Gastroesophageal sphincter (tissue), 4 donors: ENCODE data around the gene SLC10A3. TPM values are rescaled to one million over a fixed set of nuclear protein-coding genes. Genes with fewer than 3 reads are reported as not detected.

Experiments
- ATAC-seq: fragments of 150-250 bp; one replicate; pipeline ENCODE4 v1.9.1; 2016; ENCODE audit warnings: mild to moderate bottlenecking, moderate library complexity
- H3K27ac ChIP-seq, 4 donors: fragments of 200-600 bp; sonication (generic) in 3 of 4; 1 replicate in 3 of 4; 2 replicates in 1 of 4; pipeline ENCODE4 v1.5.1; 2016 to 2019
- H3K27me3 ChIP-seq: fragments of 200-600 bp; sonication (generic); one replicate; pipeline ENCODE4 v1.5.1; 2019
- H3K36me3 ChIP-seq, 2 donors: fragments of 200-600 bp; sonication (generic); one replicate each; pipeline ENCODE4 v1.5.1; 2019; ENCODE audit warnings: control low read depth in 1 of 2
- H3K4me1 ChIP-seq, 3 donors: fragments of 200-600 bp; sonication (generic); 1 replicate in 2 of 3; 2 replicates in 1 of 3; pipeline ENCODE4 v1.5.1; 2016 to 2019; ENCODE audit warnings: control low read depth in 2 of 3
- H3K4me3 ChIP-seq, 2 donors: fragments of 200-600 bp; sonication (generic); one replicate each; pipeline ENCODE4 v1.5.1; 2019; ENCODE audit warnings: mild to moderate bottlenecking in 1 of 2, moderate library complexity in 1 of 2
- H3K9me3 ChIP-seq, 3 donors: fragments of 200-600 bp; sonication (generic); one replicate each; pipeline ENCODE4 v1.5.1; 2017 to 2019; ENCODE audit warnings: control low read depth in 2 of 3
- EP300 ChIP-seq: sonication (generic); formaldehyde crosslinking; IDR thresholded peaks from one replicate; pipeline ENCODE4 v1.6.1; 2017; ENCODE audit warnings: antibody characterized with exemption, mild to moderate bottlenecking
- POLR2A ChIP-seq, 2 donors: fragments of 450-650 bp; IDR thresholded peaks; one replicate each; pipeline ENCODE4 v1.6.1; 2017; ENCODE audit warnings: antibody characterized with exemption in 2 of 2, mild to moderate bottlenecking in 2 of 2, moderate library complexity in 1 of 2
- POLR2AphosphoS5 ChIP-seq: sonication (generic); formaldehyde crosslinking; IDR thresholded peaks from one replicate; pipeline ENCODE4 v1.6.1; 2017; ENCODE audit warnings: antibody characterized with exemption
- WGBS, 2 donors: methylation state at CpG; one replicate each; pipeline ENCODE4 v1.1.5; 2018; ENCODE audit warnings: low coverage in 1 of 2; 5-methylcytosine and 5-hydroxymethylcytosine counted together
- total RNA-seq, 4 donors: library from RNA; depleted of rRNA; stranded (reverse); fragments of >200 nt; gene quantifications; one replicate each; pipeline ENCODE4 v1.1.0, GENCODE V29; 2016
- TF ChIP-seq, protein P1 (sequence below), 4 experiments: fragments of 200-600 bp in 2 of 4; fragments of 450-650 bp in 2 of 4; sonication (generic) in 1 of 4; IDR thresholded peaks; one replicate each; pipeline ENCODE4 v1.5.1; 2017 to 2019; ENCODE audit warnings: antibody characterized with exemption in 4 of 4, mild to moderate bottlenecking in 2 of 4, moderate library complexity in 2 of 4

SLC10A3 gene
- total RNA-seq, 4 donors from 2014 or later, result 21.7 to 40.0 (median 31.8) TPM

DNA sequence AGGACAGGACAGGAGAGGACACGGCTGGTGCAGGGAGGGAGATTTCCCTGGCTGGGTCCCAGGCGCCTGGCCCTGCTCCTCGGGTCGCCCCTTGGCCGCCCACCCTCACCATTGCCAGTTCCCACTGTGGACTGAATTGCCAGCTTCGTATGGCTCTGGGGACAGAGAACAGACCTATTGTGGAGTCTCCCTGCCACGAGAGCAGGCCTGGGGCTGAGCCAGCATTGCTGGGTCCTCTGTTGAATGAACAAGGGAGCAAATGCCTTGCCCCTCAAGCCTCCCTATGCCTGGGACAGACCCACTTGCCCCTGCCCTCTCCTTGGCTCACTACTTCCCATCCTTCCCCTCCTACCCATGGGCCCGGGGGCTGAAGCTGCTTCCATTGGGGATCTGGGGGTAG lies 28.0 kb downstream of the SLC10A3 start:
- 40 to 66% methylated on average over 2 of the region's 8 CpGs for WGBS, 2 donors
- Histone ChIP-seq H3K27ac (no peak overlapping the region), H3K4me3 (no peak overlapping the region), H3K27me3 (no peaks in the 10 kb centered on the region), H3K4me1 (peaks cover 0 to 16% (median 0%) of the 10 kb centered on the region in 3 donors), H3K9me3 (no peaks in the 10 kb centered on the region), H3K36me3 (peaks cover 0 to 67% of the 10 kb centered on the region in 2 donors)
- TF ChIP-seq, protein P1, sequence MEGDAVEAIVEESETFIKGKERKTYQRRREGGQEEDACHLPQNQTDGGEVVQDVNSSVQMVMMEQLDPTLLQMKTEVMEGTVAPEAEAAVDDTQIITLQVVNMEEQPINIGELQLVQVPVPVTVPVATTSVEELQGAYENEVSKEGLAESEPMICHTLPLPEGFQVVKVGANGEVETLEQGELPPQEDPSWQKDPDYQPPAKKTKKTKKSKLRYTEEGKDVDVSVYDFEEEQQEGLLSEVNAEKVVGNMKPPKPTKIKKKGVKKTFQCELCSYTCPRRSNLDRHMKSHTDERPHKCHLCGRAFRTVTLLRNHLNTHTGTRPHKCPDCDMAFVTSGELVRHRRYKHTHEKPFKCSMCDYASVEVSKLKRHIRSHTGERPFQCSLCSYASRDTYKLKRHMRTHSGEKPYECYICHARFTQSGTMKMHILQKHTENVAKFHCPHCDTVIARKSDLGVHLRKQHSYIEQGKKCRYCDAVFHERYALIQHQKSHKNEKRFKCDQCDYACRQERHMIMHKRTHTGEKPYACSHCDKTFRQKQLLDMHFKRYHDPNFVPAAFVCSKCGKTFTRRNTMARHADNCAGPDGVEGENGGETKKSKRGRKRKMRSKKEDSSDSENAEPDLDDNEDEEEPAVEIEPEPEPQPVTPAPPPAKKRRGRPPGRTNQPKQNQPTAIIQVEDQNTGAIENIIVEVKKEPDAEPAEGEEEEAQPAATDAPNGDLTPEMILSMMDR (IDR thresholded peaks at IDR 0.05), result no peak
- TF ChIP-seq POLR2AphosphoS5 (no peak), POLR2A (IDR thresholded peaks at IDR 0.05) (no peak), EP300 (no peak)
- ATAC-seq, result no peak

GRCh38 chrX:154460326-154460725 lies 30.1 kb downstream of the SLC10A3 start:
- no CpG with 5 or more reads among the region's 26 CpGs for WGBS, 2 donors
- Histone ChIP-seq H3K27me3 (no peaks in the 10 kb centered on the region), H3K27ac (peak overlapping the region in 1 of 4 donors; percentile 82)

GRCh38 chrX:154459832-154460231 lies 30.6 kb downstream of the SLC10A3 start:
- no peaks in the 10 kb centered on the region for H3K27me3 ChIP-seq
- H3K27ac ChIP-seq, result peak overlapping the region in 1 of 4 donors; percentile 82
- TF ChIP-seq EP300, result no peak
- TF ChIP-seq POLR2AphosphoS5, result no peak
- no peak for TF ChIP-seq POLR2A (IDR thresholded peaks at IDR 0.05)
- TF ChIP-seq, protein P1 (IDR thresholded peaks at IDR 0.05), result no peak
- ATAC-seq, result no peak
- peaks cover 0 to 41% of the 10 kb centered on the region in 2 donors for H3K36me3 ChIP-seq
- 55% methylated on average over 2 of the region's 14 CpGs; no CpG with 5 or more reads in 1 of the 2 donors for WGBS, 2 donors
- no peaks in the 10 kb centered on the region for H3K9me3 ChIP-seq
- H3K4me3 ChIP-seq, result peak overlapping the region in 1 of 2 donors; percentile 64
- peaks cover 0 to 16% (median 0%) of the 10 kb centered on the region in 3 donors for H3K4me1 ChIP-seq

More at GRCh38 chrX:154460326-154460725, 30.1 kb downstream of the SLC10A3 start:
- H3K36me3 ChIP-seq, result peaks cover 0 to 46% of the 10 kb centered on the region in 2 donors
- peaks cover 0 to 16% (median 0%) of the 10 kb centered on the region in 3 donors for H3K4me1 ChIP-seq
- no peak for ATAC-seq
- TF ChIP-seq POLR2AphosphoS5 (no peak), EP300 (no peak), POLR2A (IDR thresholded peaks at IDR 0.05) (no peak)
- TF ChIP-seq, protein P1 (IDR thresholded peaks at IDR 0.05), result no peak
- H3K4me3 ChIP-seq, result peak overlapping the region in 1 of 2 donors; percentile 64
- no peaks in the 10 kb centered on the region for H3K9me3 ChIP-seq

- no peak for TF ChIP-seq EP300
- TF ChIP-seq, protein P1 (IDR thresholded peaks at IDR 0.05), result no peak
- no peak for TF ChIP-seq POLR2AphosphoS5
- no peak for TF ChIP-seq POLR2A (IDR thresholded peaks at IDR 0.05)
- no peaks in the 10 kb centered on the region for H3K27me3 ChIP-seq
- H3K4me1 ChIP-seq, result peaks cover 0 to 16% (median 0%) of the 10 kb centered on the region in 3 donors
- WGBS, 2 donors, result 55% methylated on average over 2 of the region's 15 CpGs; no CpG with 5 or more reads in 1 of the 2 donors
- no peaks in the 10 kb centered on the region for H3K9me3 ChIP-seq
- H3K36me3 ChIP-seq, result peaks cover 0 to 34% of the 10 kb centered on the region in 2 donors
- H3K4me3 ChIP-seq, result peak overlapping the region; percentile 64 to 74
- H3K27ac ChIP-seq, result peak overlapping the region in 3 of 4 donors; percentile 71 to 84 (median 82)
- ATAC-seq, result peak; percentile 32
These were observed 31.3 kb downstream of the SLC10A3 start for GRCh38 chrX:154458954-154459778.
